K562 (cell line): Measurements from ENCODE around the gene KITLG. TPM values are rescaled to one million over a fixed set of nuclear protein-coding genes. Genes with fewer than 3 reads are reported as not detected.

Experiments used
- ATAC-seq: fragments of 200-7000 bp; cut with Tn5 transposase; 3 replicates; pipeline ENCODE4 v1.9.1; 2020; ENCODE audit warnings: moderate library complexity
- BruUV-seq: library from RNA; stranded (reverse); fragments of 400-500 nt; replicated peaks from 2 replicates; lab custom pipeline; 2021; lab: Mats Ljungman, UMichigan
- CTCF ChIA-PET: fragments of 300-600 bp; formaldehyde crosslinking; extraction: SDS; loops from one replicate; lab custom pipeline; 2021; ENCODE audit warnings: low intra/inter-chr PET ratio; lab: Yijun Ruan, JAX
- POLR2A ChIA-PET: fragments of 300-600, 350-650 bp; sonication (Branson Sonifier 250); formaldehyde crosslinking; extraction: SDS; loops from one replicate; lab custom pipeline; 2021; ENCODE audit warnings: antibody characterized with exemption, inconsistent platforms; lab: Yijun Ruan, JAX
- DNase-seq, 4 experiments: peaks; one replicate each; pipeline versions ENCODE4 v3.0.0 to v3.0.0-alpha.2; 2011 to 2018; ENCODE audit warnings: low spot score in 3 of 4, mixed read lengths in 3 of 4; ENCODE audit errors: extremely low read depth in 1 of 4
- FAIRE-seq: peaks from 2 replicates; lab custom pipeline; 2011; peaks lifted over from hg19 to GRCh38; lab: Jason Lieb, UNC
- H2AFZ ChIP-seq: 2 replicates; pipeline ENCODE4 v1.6.0; 2011; ENCODE audit warnings: low read depth, low read length, control low read depth, inconsistent platforms
- H3K27ac ChIP-seq: fragments of 200-600 bp; 3 replicates; pipeline ENCODE4 v1.8.0; 2011; ENCODE audit warnings: low read depth, mild to moderate bottlenecking, control low read depth, inconsistent platforms, low read length, moderate library complexity, mixed read lengths; ENCODE audit errors: extremely low read depth
- H3K27me3 ChIP-seq, 2 experiments: fragments of 300-600 bp in 1 of 2; 2 replicates in 1 of 2; 3 replicates in 1 of 2; pipeline versions ENCODE4 v1.6.0 to v1.8.0; 2011; ENCODE audit warnings: inconsistent platforms in 2 of 2, low read length in 2 of 2, mild to moderate bottlenecking in 1 of 2, mixed read lengths in 1 of 2, moderate library complexity in 1 of 2; ENCODE audit not compliant: control insufficient read depth in 2 of 2, insufficient read depth in 2 of 2
- H3K36me3 ChIP-seq: fragments of 300-600 bp; 3 replicates; pipeline ENCODE4 v1.8.0; 2011; ENCODE audit warnings: mild to moderate bottlenecking, low read length, inconsistent platforms; ENCODE audit not compliant: control insufficient read depth, insufficient read depth
- H3K4me1 ChIP-seq, 2 experiments: fragments of 200-600 bp in 1 of 2; replicated peaks in 1 of 2; 2 replicates in 1 of 2; 3 replicates in 1 of 2; pipeline versions ENCODE4 v1.5.1 to v1.8.0; 2011; ENCODE audit warnings: inconsistent platforms in 2 of 2, low read length in 2 of 2, mild to moderate bottlenecking in 1 of 2, mixed read lengths in 1 of 2, moderate library complexity in 1 of 2; ENCODE audit not compliant: control insufficient read depth in 2 of 2, insufficient read depth in 2 of 2
- H3K4me2 ChIP-seq: 2 replicates; pipeline ENCODE4 v1.6.1; 2011; ENCODE audit warnings: low read length, control low read depth, inconsistent platforms, mixed read lengths; ENCODE audit not compliant: insufficient read depth
- H3K4me3 ChIP-seq: fragments of 200-600 bp; sonication (generic), shearing (Covaris generic); 2 replicates; pipeline ENCODE4 v1.5.1; 2016; ENCODE audit warnings: control low read depth, inconsistent platforms
- H3K79me2 ChIP-seq: fragments of 200-600 bp; 3 replicates; pipeline ENCODE4 v1.8.0; 2011; ENCODE audit warnings: low read length, inconsistent platforms; ENCODE audit not compliant: control insufficient read depth, insufficient read depth
- H3K9ac ChIP-seq, 2 experiments: 2 replicates each; pipeline versions ENCODE4 v1.6.0 to v1.6.1; 2011; ENCODE audit warnings: low read depth in 2 of 2, low read length in 2 of 2, control low read depth in 1 of 2, inconsistent platforms in 1 of 2, mild to moderate bottlenecking in 1 of 2, mixed read lengths in 1 of 2; ENCODE audit not compliant: insufficient read depth in 1 of 2
- H3K9me1 ChIP-seq: one replicate; pipeline ENCODE4 v1.6.0; 2011; ENCODE audit warnings: inconsistent platforms, mild to moderate bottlenecking, low read length, moderate library complexity; ENCODE audit not compliant: control insufficient read depth, insufficient read depth
- H3K9me3 ChIP-seq: replicated peaks from 2 replicates; pipeline ENCODE4 v1.5.1; 2011; ENCODE audit warnings: low read depth, low read length, inconsistent platforms; ENCODE audit not compliant: control insufficient read depth, insufficient read depth
- H4K20me1 ChIP-seq: replicated peaks from 2 replicates; pipeline ENCODE4 v1.6.1; 2011; ENCODE audit warnings: low read length, inconsistent platforms, mixed read lengths; ENCODE audit not compliant: control insufficient read depth, insufficient read depth
- HOMEZ ChIP-seq: fragments of 250-450 bp; sonication (Bioruptor Pico); IDR thresholded peaks from 2 replicates; pipeline ENCODE4 v1.4.0; 2020; ENCODE audit warnings: mild to moderate bottlenecking, moderate library complexity
- KDM5B ChIP-seq: fragments of 200-600 bp; sonication (generic); IDR thresholded peaks from 2 replicates; pipeline ENCODE4 v1.6.1; 2012; ENCODE audit warnings: low read depth, mild to moderate bottlenecking, moderate library complexity, low read length, control low read depth, inconsistent platforms; ENCODE audit not compliant: insufficient replicate concordance
- MAX ChIP-seq: sonication (generic); formaldehyde crosslinking; IDR thresholded peaks from 2 replicates; pipeline ENCODE4 v1.9.0; 2022; ENCODE audit warnings: mild to moderate bottlenecking, missing genetic modification reagents
- POLR2AphosphoS2 ChIP-seq: IDR thresholded peaks from 2 replicates; pipeline ENCODE4 v1.6.1; 2012; ENCODE audit warnings: low read length, improper control_type of control experiment
- WGBS: fragments of 100-300 bp; shearing (Covaris generic); methylation state at CpG from one replicate; pipeline ENCODE4 v1.1.6; 2016; ENCODE audit warnings: low coverage, mixed read lengths; ENCODE audit not compliant: insufficient coverage; ENCODE audit errors: missing lambda C conversion rate; 5-methylcytosine and 5-hydroxymethylcytosine counted together
- in situ Hi-C: fragments of 300-500 bp; cut with MboI; formaldehyde crosslinking; loops from 4 replicates; pipeline ENCODE4 v1.15.0; 2018; ENCODE audit warnings: inconsistent platforms, mixed read lengths
- intact Hi-C: fragments of 100-400 bp; cut with micrococcal nuclease; formaldehyde crosslinking; loops from 2 replicates; pipeline ENCODE4 v1.14.2; 2022
- polyA plus RNA-seq, 8 experiments: library from polyadenylated mRNA; depleted of rRNA in 4 of 8; stranded (reverse) in 5 of 8; unstranded in 3 of 8; fragments of >200 nt; fragmentation: Nextera tagmentation in 2 of 8; fragmentation: Illumina TruSeq in 1 of 8; extraction: Ambion mirVana in 2 of 8; extraction: Trizol in 1 of 8; gene quantifications; 2 replicates each; pipeline versions ENCODE4 v1.2.1 to v1.2.3, GENCODE V29; 2011 to 2014; ENCODE audit warnings: inconsistent platforms in 1 of 8, missing spikeins in 1 of 8
- total RNA-seq, 7 experiments: library from RNA; depleted of rRNA in 6 of 7; stranded (reverse); fragments of >200 nt in 6 of 7; fragmentation: Illumina TruSeq in 2 of 7; extraction: Trizol in 2 of 7; gene quantifications; 2 replicates each; pipeline versions ENCODE4 v1.2.1 to v1.2.3, GENCODE V29; 2011 to 2021; ENCODE audit warnings: low replicate concordance in 1 of 7

KITLG gene
- total and polyA plus RNA-seq, 9 of the 15 experiments (the other 6 are each of a cell fraction or from before 2014, with no cell fraction given), result 0.04 to 0.09 (median 0.04) TPM; not detected in 6

GRCh38 chr12:88594780-88595179 is 14.5 kb upstream of the KITLG start:
- CTCF ChIA-PET, result no interaction called here
- H4K20me1 ChIP-seq, result no peaks in the 10 kb centered on the region
- intact Hi-C loops, result no loop called here
- no peak overlapping the region for H3K4me2 ChIP-seq
- DNase-seq (no peak), ATAC-seq (no peak), FAIRE-seq (no peak)
- H3K9me1 ChIP-seq, result no peaks in the 10 kb centered on the region
- H3K79me2 ChIP-seq, result no peaks in the 10 kb centered on the region
- no TSS peak for BruUV-seq
- no peak for TF ChIP-seq POLR2AphosphoS2
- TF ChIP-seq KDM5B, result no peak
- TF ChIP-seq HOMEZ (CRISPR knock-in tag), result no peak
- no peak for TF ChIP-seq MAX (CRISPR knock-in tag)
- H3K27me3 ChIP-seq, result no peaks in the 10 kb centered on the region
- H2AFZ ChIP-seq, result no peak overlapping the region
- H3K4me3 ChIP-seq, result no peak overlapping the region
- WGBS, result 4% methylated on average over 4 of the region's 4 CpGs
- in situ Hi-C loops, result no loop called here
- H3K27ac ChIP-seq, result no peak overlapping the region
- H3K4me1 ChIP-seq, result no peaks in the 10 kb centered on the region
- H3K9me3 ChIP-seq, result no peaks in the 10 kb centered on the region
- POLR2A ChIA-PET, result interaction anchor here (0.6 kb wide), 1 partner anchor 41 kb away, joined by 3 read pairs; no protein-coding TSS in a partner anchor
- H3K36me3 ChIP-seq, result no peaks in the 10 kb centered on the region
- H3K9ac ChIP-seq, result no peak overlapping the region
